ENCODE results near the gene PSMD6.
A peak's percentile ranks its signal among the peaks of the same experiment; 100 is the strongest.

PSMD6 gene

DNA sequence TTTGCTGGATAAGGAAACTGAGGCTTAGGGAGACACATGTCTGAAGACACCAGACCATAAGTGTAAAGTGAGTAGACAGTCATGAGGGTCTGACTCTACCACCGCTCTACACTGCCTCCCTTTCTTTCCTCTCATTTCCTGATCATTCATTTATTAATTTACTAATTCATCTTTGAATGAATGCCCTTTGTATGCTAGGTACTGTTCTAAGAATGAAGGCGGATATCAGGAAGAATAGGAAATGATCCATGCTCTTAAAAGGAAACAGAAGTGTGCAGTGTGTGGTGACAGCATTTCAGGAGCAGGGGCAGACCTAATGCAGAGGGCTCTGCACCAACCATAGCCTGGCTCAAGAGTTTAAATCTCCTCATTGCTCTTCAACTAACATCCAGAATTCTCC is 31.8 kb upstream of the PSMD6 start:
- no peak for DNase-seq (ENCODE audit: low read depth in 2 of 2)
- no peak overlapping the region for H3K4me3 ChIP-seq (replicated peaks in 1 of 2; ENCODE audit: low read depth in 2 of 2, low read length in 2 of 2)

DNA sequence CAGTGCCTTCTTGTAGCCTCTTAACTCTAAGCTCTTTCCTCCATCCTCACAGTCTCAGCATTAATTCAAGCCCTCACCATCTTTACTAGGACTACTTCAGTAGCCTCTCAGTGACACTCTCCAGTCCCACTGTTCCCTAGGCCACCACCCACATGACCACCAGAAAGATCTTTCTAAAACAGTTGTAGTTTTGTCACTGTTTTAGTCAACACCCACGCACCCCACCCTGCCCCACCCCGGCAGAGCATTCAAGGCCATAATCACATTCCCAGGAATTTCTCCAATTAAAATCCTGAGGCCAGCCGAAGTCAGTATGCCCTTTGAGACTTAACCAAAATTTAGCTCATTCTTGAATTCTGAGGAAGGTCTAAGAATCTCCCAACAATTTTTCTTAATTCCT is 31.2 kb upstream of the PSMD6 start:
- TF ChIP-seq, protein P1, sequence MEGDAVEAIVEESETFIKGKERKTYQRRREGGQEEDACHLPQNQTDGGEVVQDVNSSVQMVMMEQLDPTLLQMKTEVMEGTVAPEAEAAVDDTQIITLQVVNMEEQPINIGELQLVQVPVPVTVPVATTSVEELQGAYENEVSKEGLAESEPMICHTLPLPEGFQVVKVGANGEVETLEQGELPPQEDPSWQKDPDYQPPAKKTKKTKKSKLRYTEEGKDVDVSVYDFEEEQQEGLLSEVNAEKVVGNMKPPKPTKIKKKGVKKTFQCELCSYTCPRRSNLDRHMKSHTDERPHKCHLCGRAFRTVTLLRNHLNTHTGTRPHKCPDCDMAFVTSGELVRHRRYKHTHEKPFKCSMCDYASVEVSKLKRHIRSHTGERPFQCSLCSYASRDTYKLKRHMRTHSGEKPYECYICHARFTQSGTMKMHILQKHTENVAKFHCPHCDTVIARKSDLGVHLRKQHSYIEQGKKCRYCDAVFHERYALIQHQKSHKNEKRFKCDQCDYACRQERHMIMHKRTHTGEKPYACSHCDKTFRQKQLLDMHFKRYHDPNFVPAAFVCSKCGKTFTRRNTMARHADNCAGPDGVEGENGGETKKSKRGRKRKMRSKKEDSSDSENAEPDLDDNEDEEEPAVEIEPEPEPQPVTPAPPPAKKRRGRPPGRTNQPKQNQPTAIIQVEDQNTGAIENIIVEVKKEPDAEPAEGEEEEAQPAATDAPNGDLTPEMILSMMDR (IDR thresholded peaks at IDR 0.05; ENCODE audit: low read depth, low read length) = no peak
- H3K4me3 ChIP-seq (replicated peaks in 1 of 2; ENCODE audit: low read depth in 2 of 2, low read length in 2 of 2) = no peak overlapping the region
- no peak for DNase-seq (ENCODE audit: low read depth in 2 of 2)

More for the DNA sequence above, 31.8 kb upstream of the PSMD6 start:
- TF ChIP-seq, protein P1 (IDR thresholded peaks at IDR 0.05; ENCODE audit: low read depth, low read length) = no peak

DNA sequence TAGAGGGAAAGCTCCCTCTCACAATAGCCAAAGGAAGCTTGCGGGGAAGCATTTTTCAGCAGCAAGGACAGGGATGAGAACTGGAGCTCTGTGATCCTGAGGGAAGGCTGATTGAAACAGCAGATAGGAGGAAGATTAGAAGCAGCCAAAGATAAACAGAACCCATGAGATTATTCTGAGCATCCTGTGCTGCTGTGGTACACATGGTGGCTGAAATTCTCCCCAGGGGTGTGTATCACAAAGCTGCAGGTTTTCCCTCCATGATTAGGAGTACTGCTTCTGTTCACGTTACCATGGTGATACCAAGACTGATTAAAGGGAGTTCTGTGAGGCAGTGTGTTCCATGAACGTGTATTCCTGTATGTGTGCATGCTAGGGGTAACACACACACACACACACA is 30.3 kb upstream of the PSMD6 start:
- no peak overlapping the region for H3K4me3 ChIP-seq (replicated peaks in 1 of 2; ENCODE audit: low read depth in 2 of 2, low read length in 2 of 2)
- DNase-seq (ENCODE audit: low read depth in 2 of 2) = no peak
- TF ChIP-seq, protein P1 (IDR thresholded peaks at IDR 0.05; ENCODE audit: low read depth, low read length) = no peak

DNA sequence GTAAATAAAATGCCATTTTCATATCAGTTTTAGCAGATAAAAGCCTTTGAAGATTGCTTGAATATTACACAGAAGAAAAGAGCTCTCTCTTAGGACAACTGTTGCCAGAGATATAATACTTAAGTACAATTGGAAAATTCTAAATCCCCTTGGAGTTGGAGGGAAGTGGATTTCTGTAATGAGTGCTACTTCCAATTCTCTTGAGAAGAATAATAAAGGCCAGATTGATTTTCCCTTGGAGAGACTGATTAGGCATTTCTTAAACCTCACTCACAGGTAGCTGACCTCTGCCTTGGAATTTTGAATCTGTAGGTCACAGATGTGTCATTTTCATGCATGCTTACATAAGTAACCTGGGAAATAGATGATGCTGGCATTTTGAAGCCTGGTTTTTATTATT is 29.8 kb upstream of the PSMD6 start:
- no peak overlapping the region for H3K4me3 ChIP-seq (replicated peaks in 1 of 2; ENCODE audit: low read depth in 2 of 2, low read length in 2 of 2)
- DNase-seq (ENCODE audit: low read depth in 2 of 2) = no peak
- TF ChIP-seq, protein P1 (IDR thresholded peaks at IDR 0.05; ENCODE audit: low read depth, low read length) = no peak

DNA sequence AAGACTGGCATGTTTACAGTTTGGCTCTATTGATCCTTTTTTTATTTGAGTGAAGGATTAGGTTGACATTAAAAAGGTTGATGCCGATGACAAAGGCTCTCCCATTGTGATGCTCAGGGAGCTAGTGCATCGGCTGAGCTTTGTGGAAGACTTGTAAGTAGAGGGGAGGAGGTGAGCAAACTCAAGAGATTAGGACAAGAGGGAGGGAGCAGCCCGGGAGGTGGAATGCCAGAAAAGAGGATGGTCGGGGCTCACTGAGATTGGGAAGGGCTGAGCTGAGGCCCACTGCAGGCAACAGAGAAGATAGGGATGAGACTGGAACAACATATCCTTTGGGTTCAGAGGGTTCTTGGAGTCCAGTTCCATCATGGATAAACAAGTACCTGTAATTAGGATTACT is 26.5 kb upstream of the PSMD6 start:
- TF ChIP-seq, protein P1 (IDR thresholded peaks at IDR 0.05; ENCODE audit: low read depth, low read length) = no peak
- H3K4me3 ChIP-seq (replicated peaks in 1 of 2; ENCODE audit: low read depth in 2 of 2, low read length in 2 of 2) = no peak overlapping the region
- no peak for DNase-seq (ENCODE audit: low read depth in 2 of 2)

DNA sequence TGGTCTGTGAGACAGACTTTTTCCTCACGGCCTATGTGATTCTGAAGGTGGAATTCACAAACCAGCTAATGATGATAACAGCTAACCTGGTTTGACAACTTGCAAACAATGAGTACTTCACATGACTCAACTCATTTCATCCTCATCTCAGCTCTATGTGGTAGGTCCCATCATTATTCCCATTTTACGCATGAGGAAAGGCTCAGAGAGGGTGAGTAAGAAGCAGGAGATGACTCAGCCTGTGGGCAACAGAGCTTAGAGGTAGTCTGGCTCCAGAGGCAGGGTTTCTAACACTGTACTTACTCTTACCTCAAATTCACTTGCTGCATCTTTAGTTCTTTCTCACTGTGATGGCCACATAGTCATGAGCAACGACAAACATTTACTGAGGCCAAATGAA is 25.8 kb upstream of the PSMD6 start:
- TF ChIP-seq, protein P1 (IDR thresholded peaks at IDR 0.05; ENCODE audit: low read depth, low read length) = no peak
- DNase-seq (ENCODE audit: low read depth in 2 of 2) = peak in 1 of 2 donors; percentile 86
- H3K4me3 ChIP-seq (replicated peaks in 1 of 2; ENCODE audit: low read depth in 2 of 2, low read length in 2 of 2) = no peak overlapping the region

DNA sequence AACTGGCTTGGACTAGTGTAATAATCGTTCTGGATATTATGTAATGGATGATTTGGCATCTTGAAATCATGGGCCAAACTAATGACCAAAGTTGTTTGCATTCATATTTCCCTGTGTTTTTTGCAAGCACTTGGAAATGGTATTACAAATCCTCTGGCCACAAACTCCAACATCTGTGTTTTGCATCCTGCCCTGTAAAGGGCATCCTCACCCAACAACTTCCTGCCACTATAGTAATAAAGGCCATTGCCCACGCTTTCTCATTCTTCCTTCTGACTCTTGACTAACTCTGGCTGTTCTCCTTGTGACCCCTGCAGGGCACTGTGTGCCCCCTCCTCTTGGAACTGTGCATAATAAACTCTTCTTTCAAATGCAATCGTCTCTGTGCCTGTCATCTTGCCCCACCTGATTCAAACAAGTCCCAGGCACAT is 25.4 kb upstream of the PSMD6 start:
- peak; percentile 43 to 69 for DNase-seq (ENCODE audit: low read depth in 2 of 2)
- H3K4me3 ChIP-seq (replicated peaks in 1 of 2; ENCODE audit: low read depth in 2 of 2, low read length in 2 of 2) = no peak overlapping the region
- TF ChIP-seq, protein P1 (IDR thresholded peaks at IDR 0.05; ENCODE audit: low read depth, low read length) = no peak
